Erythroblast (primary cell): ENCODE data around the gene FZR1.

Source experiments
- GATA1 ChIP-seq: IDR thresholded peaks from 2 replicates; pipeline ENCODE4 v1.6.1; 2011; ENCODE audit warnings: low read depth, mild to moderate bottlenecking, control low read depth, low read length, moderate library complexity
- POLR2A ChIP-seq: IDR thresholded peaks from 2 replicates; pipeline ENCODE4 v1.6.1; 2011; ENCODE audit warnings: mild to moderate bottlenecking, low read length

GRCh38 chr19:3466635-3467034 lies 39.5 kb upstream of the FZR1 start:
- no peak for TF ChIP-seq POLR2A
- no peak for TF ChIP-seq GATA1
